Neural cell (in vitro differentiated cells): Measurements from ENCODE around the gene TMEM184C. TPM values are rescaled to one million over a fixed set of nuclear protein-coding genes. Genes with fewer than 3 reads are reported as not detected.
A peak's percentile ranks its signal among the peaks of the same experiment; 100 is the strongest.

Experiments
- H2AFZ ChIP-seq: fragments of 200-600, 300-800 bp; sonication (generic), shearing (Covaris generic); 2 replicates; pipeline ENCODE4 v1.6.0; 2014; ENCODE audit warnings: low read depth, mild to moderate bottlenecking, antibody characterized with exemption, low read length, moderate library complexity
- H3F3A ChIP-seq: fragments of 200-600 bp; shearing (Covaris generic); 2 replicates; pipeline ENCODE4 v1.6.1; 2016; ENCODE audit warnings: mild to moderate bottlenecking, moderate library complexity, mixed read lengths, antibody characterized with exemption, low read length; ENCODE audit not compliant: insufficient read depth, poor library complexity, severe bottlenecking
- H3K27ac ChIP-seq: fragments of 200-600, 300-800 bp; sonication (generic), shearing (Covaris generic); 2 replicates; pipeline ENCODE4 v1.5.1; 2014; ENCODE audit warnings: mild to moderate bottlenecking, low read length, moderate library complexity
- H3K27me3 ChIP-seq: fragments of 300-800, 200-600 bp; sonication (generic), shearing (Covaris generic); 2 replicates; pipeline ENCODE4 v1.6.0; 2014; ENCODE audit warnings: mild to moderate bottlenecking, low read depth, low read length, moderate library complexity; ENCODE audit not compliant: insufficient read depth
- H3K36me3 ChIP-seq: fragments of 300-800, 200-600 bp; sonication (generic), shearing (Covaris generic); 2 replicates; pipeline ENCODE4 v1.5.1; 2014; ENCODE audit warnings: mild to moderate bottlenecking, antibody characterized with exemption, low read length, moderate library complexity; ENCODE audit not compliant: insufficient read depth
- H3K4me2 ChIP-seq: fragments of 300-800, 200-600 bp; sonication (generic), shearing (Covaris generic); 2 replicates; pipeline ENCODE4 v1.6.0; 2014; ENCODE audit warnings: mild to moderate bottlenecking, low read length
- H3K4me3 ChIP-seq: fragments of 300-800, 200-600 bp; sonication (generic), shearing (Covaris generic); 2 replicates; pipeline ENCODE4 v1.5.1; 2014; ENCODE audit warnings: mild to moderate bottlenecking, low read length, moderate library complexity
- H3K79me2 ChIP-seq: fragments of 200-600 bp; shearing (Covaris generic); replicated peaks from 2 replicates; pipeline ENCODE4 v1.6.0; 2014; ENCODE audit warnings: mild to moderate bottlenecking, low read length, moderate library complexity; ENCODE audit not compliant: insufficient read depth
- H3K9ac ChIP-seq: fragments of 300-800, 200-600 bp; sonication (generic), shearing (Covaris generic); 2 replicates; pipeline ENCODE4 v1.6.1; 2016; ENCODE audit warnings: mild to moderate bottlenecking, low read length, mixed read lengths
- H3K9me2 ChIP-seq: fragments of 200-600 bp; shearing (Covaris generic); 2 replicates; pipeline ENCODE4 v1.6.1; 2016; ENCODE audit warnings: mild to moderate bottlenecking, low read length, mixed read lengths; ENCODE audit not compliant: insufficient read depth
- H3K9me3 ChIP-seq: fragments of 200-600, 300-800 bp; sonication (generic), shearing (Covaris generic); 2 replicates; pipeline ENCODE4 v1.6.1; 2016; ENCODE audit warnings: mild to moderate bottlenecking, mixed run types, low read length, moderate library complexity, mixed read lengths
- H4K20me1 ChIP-seq: fragments of 200-600 bp; shearing (Covaris generic); 2 replicates; pipeline ENCODE4 v1.6.1; 2016; ENCODE audit warnings: mild to moderate bottlenecking, mixed run types; ENCODE audit not compliant: insufficient read depth
- CTCF ChIP-seq: fragments of 450-650 bp; IDR thresholded peaks from 2 replicates; pipeline ENCODE4 v1.5.1; 2014; ENCODE audit warnings: antibody characterized with exemption, mild to moderate bottlenecking, moderate library complexity; ENCODE audit not compliant: poor library complexity, severe bottlenecking
- EP300 ChIP-seq: fragments of 450-650 bp; conservative IDR thresholded peaks from 2 replicates; pipeline ENCODE4 v1.6.1; 2014; ENCODE audit warnings: antibody characterized with exemption, mild to moderate bottlenecking, moderate library complexity; ENCODE audit not compliant: poor library complexity, severe bottlenecking
- EZH2 ChIP-seq: fragments of 200-600, 300-800 bp; shearing (Covaris generic), sonication (generic); IDR thresholded peaks from 2 replicates; pipeline ENCODE4 v1.6.1; 2014; ENCODE audit warnings: antibody characterized with exemption, low read length, borderline replicate concordance, mild to moderate bottlenecking; ENCODE audit not compliant: insufficient read depth, poor library complexity, severe bottlenecking
- MXI1 ChIP-seq: fragments of 450-650 bp; conservative IDR thresholded peaks from 2 replicates; pipeline ENCODE4 v1.6.1; 2014; ENCODE audit warnings: antibody characterized with exemption, mild to moderate bottlenecking; ENCODE audit not compliant: poor library complexity, severe bottlenecking
- POLR2AphosphoS5 ChIP-seq: IDR thresholded peaks from 2 replicates; pipeline ENCODE4 v1.6.1; 2012
- RAD21 ChIP-seq: fragments of 450-650 bp; conservative IDR thresholded peaks from 2 replicates; pipeline ENCODE4 v1.6.1; 2014; ENCODE audit warnings: antibody characterized with exemption, mild to moderate bottlenecking, moderate library complexity
- REST ChIP-seq: IDR thresholded peaks from 2 replicates; pipeline ENCODE4 v1.6.1; 2012; ENCODE audit warnings: borderline replicate concordance
- SMC3 ChIP-seq: fragments of 450-650 bp; conservative IDR thresholded peaks from 2 replicates; pipeline ENCODE4 v1.6.1; 2014; ENCODE audit warnings: antibody characterized with exemption, mild to moderate bottlenecking, moderate library complexity; ENCODE audit not compliant: poor library complexity
- TAF1 ChIP-seq: IDR thresholded peaks from 2 replicates; pipeline ENCODE4 v1.6.1; 2012; ENCODE audit warnings: low read depth
- polyA plus RNA-seq: library from polyadenylated mRNA; depleted of rRNA; stranded (reverse); fragments of >200 nt; gene quantifications from 2 replicates; pipeline ENCODE4 v1.2.3, GENCODE V29; 2014

The TMEM184C gene
- polyA plus RNA-seq, 1 donor from 2014 or later: 48.8 TPM

GRCh38 chr4:147594578-147594977 lies 22.6 kb upstream of the TMEM184C start:
- Histone ChIP-seq H3K4me3 (no peak overlapping the region), H4K20me1 (no peaks in the 10 kb centered on the region), H3K4me2 (no peak overlapping the region), H3K36me3 (no peaks in the 10 kb centered on the region), H2AFZ (no peak overlapping the region), H3K79me2 (no peaks in the 10 kb centered on the region), H3K27ac (no peak overlapping the region), H3K9me2 (no peaks in the 10 kb centered on the region), H3F3A (no peaks in the 10 kb centered on the region), H3K9me3 (no peaks in the 10 kb centered on the region), H3K27me3 (no peaks in the 10 kb centered on the region), H3K9ac (no peak overlapping the region)
- TF ChIP-seq TAF1 (no peak), EZH2 (no peak), POLR2AphosphoS5 (no peak), RAD21 (no peak), SMC3 (no peak), MXI1 (no peak), CTCF (no peak), EP300 (no peak), REST (no peak)

GRCh38 chr4:147596377-147596776 lies 20.8 kb upstream of the TMEM184C start:
- Histone ChIP-seq H3K4me3 (no peak overlapping the region), H3K9ac (no peak overlapping the region), H3K27ac (no peak overlapping the region), H3K4me2 (no peak overlapping the region), H4K20me1 (no peaks in the 10 kb centered on the region), H3K9me3 (no peaks in the 10 kb centered on the region), H3K79me2 (no peaks in the 10 kb centered on the region), H3K27me3 (no peaks in the 10 kb centered on the region), H3K9me2 (no peaks in the 10 kb centered on the region), H2AFZ (no peak overlapping the region), H3F3A (no peaks in the 10 kb centered on the region), H3K36me3 (no peaks in the 10 kb centered on the region)
- TF ChIP-seq SMC3 (no peak), CTCF (peak; percentile 18), EZH2 (no peak), RAD21 (peak; percentile 28)
